ENCODE results near the gene MT1H.

DNA sequence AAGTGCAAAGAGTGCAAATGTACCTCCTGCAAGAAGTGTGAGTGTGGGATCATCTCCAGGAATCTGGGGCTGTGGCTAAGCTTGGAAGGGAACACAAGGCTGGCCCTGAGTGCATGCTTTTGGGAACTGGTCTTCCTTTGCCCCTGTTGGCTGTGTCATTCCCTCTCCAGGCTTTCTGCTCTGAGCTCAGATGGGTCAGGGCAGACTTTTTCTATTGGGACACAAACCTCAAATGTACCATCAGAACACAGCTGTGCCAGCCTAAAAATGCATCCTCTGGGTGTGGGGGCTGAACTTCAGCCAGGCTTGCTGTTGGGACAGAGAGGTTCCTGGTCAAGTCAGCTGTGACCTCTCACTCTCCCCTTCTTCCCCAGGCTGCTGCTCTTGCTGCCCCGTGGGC, 17.0 kb upstream of the MT1H start:
- TF ChIP-seq, protein P1, sequence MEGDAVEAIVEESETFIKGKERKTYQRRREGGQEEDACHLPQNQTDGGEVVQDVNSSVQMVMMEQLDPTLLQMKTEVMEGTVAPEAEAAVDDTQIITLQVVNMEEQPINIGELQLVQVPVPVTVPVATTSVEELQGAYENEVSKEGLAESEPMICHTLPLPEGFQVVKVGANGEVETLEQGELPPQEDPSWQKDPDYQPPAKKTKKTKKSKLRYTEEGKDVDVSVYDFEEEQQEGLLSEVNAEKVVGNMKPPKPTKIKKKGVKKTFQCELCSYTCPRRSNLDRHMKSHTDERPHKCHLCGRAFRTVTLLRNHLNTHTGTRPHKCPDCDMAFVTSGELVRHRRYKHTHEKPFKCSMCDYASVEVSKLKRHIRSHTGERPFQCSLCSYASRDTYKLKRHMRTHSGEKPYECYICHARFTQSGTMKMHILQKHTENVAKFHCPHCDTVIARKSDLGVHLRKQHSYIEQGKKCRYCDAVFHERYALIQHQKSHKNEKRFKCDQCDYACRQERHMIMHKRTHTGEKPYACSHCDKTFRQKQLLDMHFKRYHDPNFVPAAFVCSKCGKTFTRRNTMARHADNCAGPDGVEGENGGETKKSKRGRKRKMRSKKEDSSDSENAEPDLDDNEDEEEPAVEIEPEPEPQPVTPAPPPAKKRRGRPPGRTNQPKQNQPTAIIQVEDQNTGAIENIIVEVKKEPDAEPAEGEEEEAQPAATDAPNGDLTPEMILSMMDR (IDR thresholded peaks at IDR 0.05; ENCODE audit: low read length), result no peak
- no peak for TF ChIP-seq EZH2 (optimal IDR thresholded peaks at IDR 0.05; ENCODE audit: low read depth, low read length)
